Vagina (tissue), 2 donors: ENCODE results near the gene BIN1. TPM values are rescaled to one million over a fixed set of nuclear protein-coding genes. Genes with fewer than 3 reads are reported as not detected.

Experiments
- DNase-seq, 2 donors: peaks; one replicate each; pipeline ENCODE4 v3.0.0-alpha.2; 2017; ENCODE audit errors: extremely low spot score in 2 of 2
- H3K27ac ChIP-seq: fragments of 200-600 bp; sonication (generic); one replicate; pipeline ENCODE4 v1.5.1; 2019
- H3K27me3 ChIP-seq: fragments of 200-600 bp; sonication (generic); one replicate; pipeline ENCODE4 v1.5.1; 2019
- H3K36me3 ChIP-seq, 2 donors: fragments of 200-600 bp; sonication (generic); one replicate each; pipeline ENCODE4 v1.5.1; 2017 to 2019
- H3K4me1 ChIP-seq: fragments of 200-600 bp; sonication (generic); one replicate; pipeline ENCODE4 v1.5.1; 2019
- H3K4me3 ChIP-seq, 2 donors: fragments of 200-600 bp; sonication (generic); 1 replicate in 1 of 2; 2 replicates in 1 of 2; pipeline ENCODE4 v1.5.1; 2016 to 2019
- H3K9me3 ChIP-seq: fragments of 200-600 bp; sonication (generic); one replicate; pipeline ENCODE4 v1.5.1; 2019
- POLR2A ChIP-seq, 2 donors: fragments of 450-650 bp; IDR thresholded peaks; one replicate each; pipeline ENCODE4 v1.6.1; 2017; ENCODE audit warnings: antibody characterized with exemption in 2 of 2, mild to moderate bottlenecking in 2 of 2, moderate library complexity in 2 of 2
- POLR2AphosphoS5 ChIP-seq, 2 donors: sonication (generic); formaldehyde crosslinking; IDR thresholded peaks; one replicate each; pipeline ENCODE4 v1.9.0; 2017; ENCODE audit warnings: antibody characterized with exemption in 2 of 2, mild to moderate bottlenecking in 2 of 2, low read depth in 1 of 2; ENCODE audit not compliant: insufficient read depth in 1 of 2
- intact Hi-C: fragments of 100-400 bp; cut with DNase I; formaldehyde crosslinking; loops from one replicate; pipeline ENCODE4 v1.15.1; 2023
- total RNA-seq: library from RNA; depleted of rRNA; stranded (reverse); fragments of >200 nt; gene quantifications from one replicate; pipeline ENCODE4 v1.2.3, GENCODE V29; 2016
- TF ChIP-seq, protein P1 (sequence below), 3 experiments: fragments of 450-650 bp in 2 of 3; fragments of 200-600 bp in 1 of 3; sonication (generic) in 1 of 3; IDR thresholded peaks; one replicate each; pipeline ENCODE4 v1.5.1; 2017 to 2019; ENCODE audit warnings: antibody characterized with exemption in 3 of 3, mild to moderate bottlenecking in 2 of 3, moderate library complexity in 2 of 3

The BIN1 gene
- total RNA-seq, 1 donor from 2014 or later: 60.9 TPM

DNA sequence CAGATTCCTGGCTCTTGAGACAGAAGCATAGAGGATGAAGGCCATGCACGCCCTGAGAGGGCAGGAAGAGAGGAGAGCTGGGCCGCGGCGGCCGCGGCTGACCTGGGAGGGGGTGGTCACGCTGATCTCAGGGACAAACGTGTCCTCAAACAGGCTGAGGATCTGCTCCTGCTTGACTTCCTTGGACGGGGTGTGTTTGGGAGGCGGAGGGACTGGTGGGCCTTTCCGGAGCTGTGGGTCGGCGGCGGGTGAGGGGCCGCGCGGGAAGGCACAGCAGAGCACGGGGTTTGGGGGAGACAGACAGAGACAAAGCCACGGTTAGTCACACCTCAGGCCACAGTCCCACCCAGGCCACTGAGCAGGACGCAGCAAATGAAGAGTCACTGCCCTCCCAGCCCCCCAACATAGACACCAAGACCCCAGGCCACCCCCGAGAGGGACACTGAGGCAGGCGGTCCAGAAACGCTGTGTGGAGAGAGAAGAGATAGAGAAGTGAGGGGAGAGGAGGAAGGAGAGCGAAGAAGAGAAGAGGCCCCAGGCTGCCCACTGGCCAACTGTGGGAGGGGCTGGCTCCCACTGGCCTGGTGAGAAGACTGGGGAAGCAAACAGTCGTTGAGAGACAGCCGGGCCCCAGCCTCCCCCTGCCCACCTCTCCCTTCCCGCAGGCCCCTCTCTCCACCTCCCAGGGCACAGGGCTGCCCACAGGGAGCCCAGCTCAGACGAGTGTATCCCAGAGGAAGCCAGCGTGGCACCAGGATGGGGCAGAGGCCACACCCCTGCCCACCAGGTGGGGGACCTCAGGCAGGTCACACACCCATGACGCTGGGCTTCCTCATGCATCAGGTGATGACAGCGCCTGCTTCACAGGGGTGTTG is 49.3 kb downstream of the BIN1 start:
- peaks cover 0 to 8% of the 10 kb centered on the region in 2 donors for H3K36me3 ChIP-seq
- TF ChIP-seq, protein P1, sequence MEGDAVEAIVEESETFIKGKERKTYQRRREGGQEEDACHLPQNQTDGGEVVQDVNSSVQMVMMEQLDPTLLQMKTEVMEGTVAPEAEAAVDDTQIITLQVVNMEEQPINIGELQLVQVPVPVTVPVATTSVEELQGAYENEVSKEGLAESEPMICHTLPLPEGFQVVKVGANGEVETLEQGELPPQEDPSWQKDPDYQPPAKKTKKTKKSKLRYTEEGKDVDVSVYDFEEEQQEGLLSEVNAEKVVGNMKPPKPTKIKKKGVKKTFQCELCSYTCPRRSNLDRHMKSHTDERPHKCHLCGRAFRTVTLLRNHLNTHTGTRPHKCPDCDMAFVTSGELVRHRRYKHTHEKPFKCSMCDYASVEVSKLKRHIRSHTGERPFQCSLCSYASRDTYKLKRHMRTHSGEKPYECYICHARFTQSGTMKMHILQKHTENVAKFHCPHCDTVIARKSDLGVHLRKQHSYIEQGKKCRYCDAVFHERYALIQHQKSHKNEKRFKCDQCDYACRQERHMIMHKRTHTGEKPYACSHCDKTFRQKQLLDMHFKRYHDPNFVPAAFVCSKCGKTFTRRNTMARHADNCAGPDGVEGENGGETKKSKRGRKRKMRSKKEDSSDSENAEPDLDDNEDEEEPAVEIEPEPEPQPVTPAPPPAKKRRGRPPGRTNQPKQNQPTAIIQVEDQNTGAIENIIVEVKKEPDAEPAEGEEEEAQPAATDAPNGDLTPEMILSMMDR (IDR thresholded peaks at IDR 0.05): no peak
- no peak for TF ChIP-seq POLR2A (IDR thresholded peaks at IDR 0.05)
- TF ChIP-seq POLR2AphosphoS5 (IDR thresholded peaks at IDR 0.05; ENCODE audit: insufficient read depth in 1 of 2, low read depth in 1 of 2): no peak
- H3K9me3 ChIP-seq: no peaks in the 10 kb centered on the region
- no peak overlapping the region for H3K27ac ChIP-seq
- no peak for DNase-seq
- H3K4me3 ChIP-seq: no peak overlapping the region
- H3K4me1 ChIP-seq: peaks cover 9% of the 10 kb centered on the region
- intact Hi-C loops: no loop called here
- H3K27me3 ChIP-seq: no peaks in the 10 kb centered on the region

GRCh38 chr2:127056631-127057370 is 50.2 kb downstream of the BIN1 start:
- Histone ChIP-seq H3K27ac (no peak overlapping the region), H3K4me3 (no peak overlapping the region), H3K4me1 (peaks cover 7% of the 10 kb centered on the region), H3K27me3 (no peaks in the 10 kb centered on the region), H3K9me3 (no peaks in the 10 kb centered on the region), H3K36me3 (peaks cover 0 to 5% of the 10 kb centered on the region in 2 donors)
- TF ChIP-seq POLR2A (IDR thresholded peaks at IDR 0.05) (no peak), POLR2AphosphoS5 (IDR thresholded peaks at IDR 0.05; ENCODE audit: insufficient read depth in 1 of 2, low read depth in 1 of 2) (no peak)
- TF ChIP-seq, protein P1 (IDR thresholded peaks at IDR 0.05): no peak
- no peak for DNase-seq
- intact Hi-C loops: no loop called here

- no peak overlapping the region for H3K27ac ChIP-seq
- no peaks in the 10 kb centered on the region for H3K9me3 ChIP-seq
- intact Hi-C loops: no loop called here
- no peak for DNase-seq
- no peaks in the 10 kb centered on the region for H3K4me1 ChIP-seq
- no peaks in the 10 kb centered on the region for H3K27me3 ChIP-seq
- H3K4me3 ChIP-seq: no peak overlapping the region
- TF ChIP-seq, protein P1 (IDR thresholded peaks at IDR 0.05): no peak
- no peaks in the 10 kb centered on the region for H3K36me3 ChIP-seq
Observed at GRCh38 chr2:127056086-127056485, 50.9 kb downstream of the BIN1 start.

- H3K36me3 ChIP-seq: no peaks in the 10 kb centered on the region
- intact Hi-C loops: no loop called here
Observed at GRCh38 chr2:127055786-127056076, 51.2 kb downstream of the BIN1 start.

More at GRCh38 chr2:127055786-127056076, 51.2 kb downstream of the BIN1 start:
- H3K9me3 ChIP-seq: no peaks in the 10 kb centered on the region
- no peaks in the 10 kb centered on the region for H3K27me3 ChIP-seq
- TF ChIP-seq POLR2AphosphoS5 (IDR thresholded peaks at IDR 0.05; ENCODE audit: insufficient read depth in 1 of 2, low read depth in 1 of 2) (no peak), POLR2A (IDR thresholded peaks at IDR 0.05) (no peak)
- TF ChIP-seq, protein P1 (IDR thresholded peaks at IDR 0.05): no peak
- DNase-seq: no peak
- no peaks in the 10 kb centered on the region for H3K4me1 ChIP-seq
- H3K4me3 ChIP-seq: no peak overlapping the region
- H3K27ac ChIP-seq: no peak overlapping the region
